Measurements from ENCODE around the gene NUP205.

Gene NUP205

DNA sequence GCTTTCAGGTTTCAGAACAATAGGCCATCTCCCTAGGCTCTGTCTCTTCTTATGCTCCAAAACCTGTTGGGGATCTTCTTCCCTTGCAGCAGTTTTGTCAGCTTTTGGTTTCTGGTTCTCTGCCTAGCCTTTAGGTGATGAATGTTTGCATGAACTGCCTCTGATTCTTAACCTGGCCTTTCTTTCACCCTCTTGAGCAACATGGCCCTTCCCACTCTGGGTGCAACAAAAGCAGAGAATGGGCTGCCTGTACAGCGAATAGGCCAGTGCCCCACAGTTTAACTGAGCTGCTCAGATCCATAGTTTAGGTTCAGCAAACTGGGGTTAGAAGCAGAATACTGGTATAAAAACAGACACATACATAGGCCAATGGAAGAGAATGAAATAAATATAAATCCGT is 18.1 kb upstream of the NUP205 start:
- DNase-seq (ENCODE audit: low spot score), result no peak

DNA sequence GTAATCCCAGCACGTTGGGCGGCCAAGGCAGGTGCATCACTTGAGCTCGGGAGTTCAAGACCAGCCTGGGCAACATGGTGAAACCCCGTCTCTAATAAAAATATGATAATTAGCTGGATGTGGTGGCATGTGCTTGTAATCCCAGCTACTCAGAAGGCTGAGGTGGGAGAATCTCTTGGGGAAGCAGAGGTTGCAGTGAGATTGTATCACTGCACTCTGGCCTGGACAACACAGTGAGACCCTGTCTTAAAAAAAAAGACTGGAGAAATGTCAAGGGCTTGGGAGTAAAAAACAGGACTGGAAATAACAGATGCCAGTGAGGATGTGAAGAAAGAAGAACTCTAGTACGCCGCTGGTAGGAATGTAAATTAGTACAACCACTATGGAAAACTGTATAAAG is 16.7 kb upstream of the NUP205 start:
- no peak for DNase-seq (ENCODE audit: low spot score)

DNA sequence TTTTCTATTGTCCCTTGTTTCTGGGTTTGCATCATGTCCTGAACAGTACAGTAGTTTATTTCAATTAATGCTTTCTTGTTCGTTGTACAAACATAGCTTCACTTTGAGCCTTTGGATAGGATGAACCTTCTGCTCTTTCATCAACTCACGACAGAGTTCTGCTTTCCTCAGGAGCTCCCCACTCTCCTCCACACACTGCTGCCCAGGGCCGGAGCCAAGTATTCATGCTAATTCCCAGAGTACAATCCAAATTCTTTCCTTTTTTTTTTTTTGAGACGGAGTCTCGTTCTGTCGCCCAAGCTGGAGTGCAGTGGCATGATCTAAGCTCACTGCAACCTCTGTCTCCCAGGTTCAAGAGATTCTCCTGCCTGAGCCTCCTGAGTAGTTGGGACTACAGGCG is 7.5 kb upstream of the NUP205 start:
- no peak for DNase-seq (ENCODE audit: low spot score)

GRCh38 chr7:135552148-135552547 is 5.6 kb upstream of the NUP205 start:
- DNase-seq (ENCODE audit: low spot score), result no peak

GRCh38 chr7:135553346-135553745 is 4.4 kb upstream of the NUP205 start:
- DNase-seq (ENCODE audit: low spot score), result no peak

DNA sequence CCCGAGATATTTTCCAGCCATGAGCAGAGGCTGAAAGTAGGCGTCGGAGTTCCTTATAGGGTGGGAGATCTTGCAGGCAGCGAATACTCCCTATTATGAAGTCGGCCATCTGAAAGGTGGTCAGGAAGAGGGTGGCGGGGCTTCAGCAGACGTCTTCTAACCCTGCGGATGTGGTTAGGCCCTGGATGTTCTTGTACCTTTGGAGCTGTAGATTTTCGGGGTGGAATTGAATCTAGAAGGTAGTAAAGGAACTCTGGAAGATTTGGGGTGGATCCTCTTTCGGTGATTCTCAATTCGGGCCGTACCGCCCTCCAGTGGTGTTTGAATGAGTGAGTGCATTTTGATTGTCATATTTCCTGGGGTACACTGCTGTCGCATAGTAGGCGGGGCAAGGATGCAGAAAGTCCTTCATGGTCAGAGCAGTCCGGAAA is 635 bp downstream of the NUP205 start:
- DNase-seq (ENCODE audit: low spot score), result peak; percentile 91

GRCh38 chr7:135558881-135559280 is 1.2 kb downstream of the NUP205 start:
- no peak for DNase-seq (ENCODE audit: low spot score)

- DNase-seq (ENCODE audit: low spot score), result no peak
Measured at GRCh38 chr7:135560631-135561030, 2.9 kb downstream of the NUP205 start.

GRCh38 chr7:135562720-135563119 is 5.0 kb downstream of the NUP205 start:
- DNase-seq (ENCODE audit: low spot score), result no peak

GRCh38 chr7:135571834-135572233 is 14.1 kb downstream of the NUP205 start:
- no peak for DNase-seq (ENCODE audit: low spot score)

DNA sequence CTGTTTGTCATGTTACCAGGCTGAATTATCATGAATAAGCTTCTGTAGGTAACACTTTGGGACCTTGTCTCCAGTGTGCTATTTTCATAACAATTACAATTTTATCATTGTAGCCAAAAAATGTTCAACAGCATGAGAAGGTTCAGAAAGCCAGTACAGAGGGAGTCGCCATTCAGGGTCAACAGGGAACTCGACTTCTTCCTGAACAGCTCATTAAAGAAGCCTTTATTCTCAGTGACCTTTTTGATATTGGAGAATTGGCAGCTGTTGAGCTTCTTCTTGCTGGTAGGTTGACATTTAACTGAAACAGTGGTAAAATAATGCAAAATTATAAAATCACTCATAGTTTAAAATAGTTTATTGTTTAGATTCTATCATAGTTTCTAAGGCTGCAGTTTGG is 15.8 kb downstream of the NUP205 start:
- DNase-seq (ENCODE audit: low spot score), result no peak

DNA sequence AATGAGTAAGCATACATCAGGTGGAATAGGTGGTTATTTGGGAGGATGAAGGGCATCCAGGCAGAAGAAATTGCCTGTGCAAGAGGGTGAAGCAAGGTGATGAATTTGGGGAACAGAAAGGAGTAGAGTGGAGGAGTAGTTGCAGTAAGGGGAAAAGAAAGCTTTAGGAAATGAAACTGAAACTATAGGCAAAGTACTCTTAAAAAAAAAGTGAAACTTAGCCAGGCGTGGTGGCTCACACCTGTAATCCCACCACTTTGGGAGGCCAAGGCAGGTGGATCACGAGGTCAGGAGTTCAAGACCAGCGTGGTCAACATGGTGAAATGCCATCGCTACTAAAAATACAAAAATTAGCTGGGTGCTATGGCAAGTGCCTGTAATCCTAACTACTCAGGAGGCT is 17.6 kb downstream of the NUP205 start:
- no peak for DNase-seq (ENCODE audit: low spot score)

- no peak for DNase-seq (ENCODE audit: low spot score)
Measured at GRCh38 chr7:135578569-135578968, 20.9 kb downstream of the NUP205 start.

DNA sequence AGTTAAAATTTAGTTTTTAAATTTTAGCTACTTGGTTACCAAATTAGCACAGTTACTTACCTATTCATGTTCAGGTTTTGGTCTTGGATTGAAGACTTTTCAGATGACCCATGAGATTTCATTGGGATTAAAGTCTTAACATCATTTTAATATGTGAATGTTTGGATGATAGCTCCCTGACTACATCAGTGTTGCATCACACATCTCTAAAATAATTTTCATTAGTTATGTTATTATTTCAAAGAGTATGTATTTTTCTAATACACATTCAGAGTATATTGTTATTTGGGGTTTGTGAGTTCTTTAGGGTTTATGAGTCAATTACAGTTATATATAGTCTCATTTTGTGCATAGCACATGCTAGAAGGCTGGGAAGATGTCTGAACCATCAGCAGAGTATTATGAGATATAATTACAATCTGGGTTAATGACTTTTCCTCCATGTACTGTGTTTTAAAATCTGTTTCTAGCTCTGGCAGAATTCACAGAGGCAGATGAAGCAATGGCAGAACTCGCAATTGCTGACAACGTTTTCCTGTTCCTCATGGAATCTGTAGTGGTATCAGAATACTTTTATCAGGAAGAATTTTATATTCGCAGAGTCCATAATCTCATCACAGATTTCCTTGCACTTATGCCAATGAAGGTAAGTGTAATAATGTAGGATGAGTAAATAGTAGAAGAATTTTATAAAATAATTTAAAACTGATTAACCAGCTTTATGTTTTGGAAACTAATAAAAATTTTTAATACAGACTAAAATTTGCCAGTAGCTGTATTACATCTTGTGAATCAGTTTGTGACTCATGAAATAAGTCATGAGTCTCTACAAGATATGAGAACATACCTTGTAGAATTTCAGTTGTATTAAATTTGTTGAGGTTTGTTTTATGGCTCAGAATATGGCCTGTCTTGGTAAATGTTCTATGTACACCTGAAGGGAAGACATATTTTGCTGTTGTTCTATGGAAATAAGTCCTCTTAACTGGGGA is 26.9 kb downstream of the NUP205 start:
- DNase-seq (ENCODE audit: low spot score), result peak; percentile 72

GRCh38 chr7:135597181-135597925 is 39.6 kb downstream of the NUP205 start:
- DNase-seq (ENCODE audit: low spot score), result no peak

DNA sequence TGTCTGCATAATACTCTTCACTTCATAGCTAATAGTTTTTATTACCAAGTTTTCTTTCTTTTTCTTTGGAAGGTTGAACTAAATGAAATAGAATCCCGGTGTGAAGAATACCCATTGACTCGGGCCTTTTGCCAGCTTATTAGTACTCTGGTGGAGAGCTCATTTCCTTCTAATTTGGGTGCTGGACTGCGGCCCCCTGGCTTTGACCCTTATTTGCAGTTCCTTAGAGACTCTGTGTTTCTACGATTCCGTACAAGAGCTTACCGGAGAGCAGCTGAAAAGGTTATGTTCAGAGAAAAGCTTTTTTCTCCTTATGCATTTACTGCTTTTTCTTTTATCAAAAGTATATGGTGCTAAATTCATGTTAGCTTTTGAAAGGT is 40.2 kb downstream of the NUP205 start:
- no peak for DNase-seq (ENCODE audit: low spot score)

DNA sequence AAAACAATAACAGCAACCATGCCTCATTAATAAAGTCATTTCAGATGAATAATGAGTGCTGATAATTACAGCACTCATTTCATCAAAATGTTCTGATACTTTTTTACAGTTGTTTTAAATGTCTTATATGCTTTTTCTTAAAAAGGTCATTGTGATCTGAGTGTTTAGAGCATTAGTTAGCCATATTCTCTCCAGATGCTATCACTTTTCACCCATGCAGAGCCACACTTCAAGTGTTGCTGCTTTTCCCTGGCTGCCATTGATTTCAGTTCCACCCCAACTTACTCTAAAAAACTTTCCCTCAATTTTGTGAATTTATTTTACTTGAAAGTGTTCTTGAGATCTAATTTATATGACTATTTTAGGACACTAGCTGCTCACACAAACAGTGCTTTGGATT is 41.8 kb downstream of the NUP205 start:
- no peak for DNase-seq (ENCODE audit: low spot score)

DNA sequence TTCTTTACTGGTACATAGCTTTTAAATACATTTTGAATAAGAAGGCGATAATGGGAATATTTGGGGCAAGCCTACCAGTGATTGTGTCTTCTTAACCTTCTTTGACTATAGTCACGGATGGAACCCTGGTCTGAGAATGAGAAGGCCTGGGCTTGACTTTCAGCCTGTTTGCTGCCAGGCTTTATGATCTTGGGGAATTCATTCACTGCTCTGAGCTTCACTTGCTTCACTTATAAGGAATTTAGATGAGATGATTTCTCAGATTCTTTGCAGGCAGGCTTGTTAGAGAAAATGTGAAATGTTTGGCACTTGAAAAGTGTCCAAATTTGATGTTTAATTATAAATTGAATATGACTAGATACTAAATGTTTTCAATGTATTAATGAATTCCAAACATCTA is 42.5 kb downstream of the NUP205 start:
- DNase-seq (ENCODE audit: low spot score), result no peak

- DNase-seq (ENCODE audit: low spot score), result peak; percentile 31
Measured at GRCh38 chr7:135601182-135601581, 43.5 kb downstream of the NUP205 start.

GRCh38 chr7:135602304-135602703 is 44.6 kb downstream of the NUP205 start:
- DNase-seq (ENCODE audit: low spot score), result no peak

GRCh38 chr7:135616136-135616535 is 58.4 kb downstream of the NUP205 start:
- no peak for DNase-seq (ENCODE audit: low spot score)

- DNase-seq (ENCODE audit: low spot score), result no peak
Measured at GRCh38 chr7:135617781-135618180, 60.1 kb downstream of the NUP205 start.

- no peak for DNase-seq (ENCODE audit: low spot score)
Measured at GRCh38 chr7:135618510-135618909, 60.8 kb downstream of the NUP205 start.
